Right lobe of liver (tissue), 6 donors: Measurements from ENCODE around the gene SACM1L. TPM values are rescaled to one million over a fixed set of nuclear protein-coding genes. Genes with fewer than 3 reads are reported as not detected.
"Not testable (repeated sequence)": the region's sequence is repeated elsewhere in the genome, so short reads cannot be mapped to it uniquely, and the experiment has no call there.

Experiments
- ATAC-seq, 4 donors: fragments of 200-7000 bp; cut with Tn5 transposase; one replicate each; pipeline ENCODE4 v1.9.1; 2020; ENCODE audit warnings: mild to moderate bottlenecking in 4 of 4, moderate library complexity in 4 of 4
- DNase-seq, 3 donors: peaks; one replicate each; pipeline ENCODE4 v3.0.0-alpha.2; 2020
- H3K27ac ChIP-seq, 3 donors: fragments of 200-600 bp; one replicate each; pipeline ENCODE4 v1.8.0; 2022
- H3K27me3 ChIP-seq, 2 donors: fragments of 200-600 bp; one replicate each; pipeline ENCODE4 v1.8.0; 2022
- H3K36me3 ChIP-seq, 4 donors: fragments of 200-600 bp; sonication (generic) in 1 of 4; one replicate each; pipeline versions ENCODE4 v1.5.1 to v1.8.0; 2017 to 2022; ENCODE audit warnings: control low read depth in 1 of 4
- H3K4me1 ChIP-seq, 4 donors: fragments of 200-600 bp; sonication (generic) in 1 of 4; one replicate each; pipeline versions ENCODE4 v1.5.1 to v1.8.0; 2017 to 2022; ENCODE audit warnings: control low read depth in 1 of 4
- H3K4me3 ChIP-seq, 3 donors: fragments of 200-600 bp; one replicate each; pipeline ENCODE4 v1.8.0; 2022
- H3K9me3 ChIP-seq, 4 donors: fragments of 200-600 bp; sonication (generic) in 1 of 4; one replicate each; pipeline versions ENCODE4 v1.5.1 to v1.8.0; 2017 to 2022; ENCODE audit warnings: control low read depth in 1 of 4
- CTCF ChIP-seq, 4 donors: fragments of 200-600 bp in 3 of 4; fragments of 450-650 bp in 1 of 4; IDR thresholded peaks; one replicate each; pipeline versions ENCODE4 v1.5.1 to v1.8.0; 2016 to 2022; ENCODE audit warnings: antibody characterized with exemption in 4 of 4, mild to moderate bottlenecking in 2 of 4
- POLR2A ChIP-seq: fragments of 450-650 bp; IDR thresholded peaks from one replicate; pipeline ENCODE4 v1.6.1; 2017; ENCODE audit warnings: antibody characterized with exemption, mild to moderate bottlenecking
- WGBS: methylation state at CpG from one replicate; pipeline ENCODE4 v1.1.6; 2018; ENCODE audit warnings: low coverage, low lambda C conversion rate; ENCODE audit not compliant: insufficient coverage; ENCODE audit errors: missing lambda C conversion rate; 5-methylcytosine and 5-hydroxymethylcytosine counted together
- intact Hi-C, 2 donors: fragments of 100-400 bp; cut with DNase I; formaldehyde crosslinking; loops; one replicate each; pipeline versions ENCODE4 v1.11.2 to v1.14.1; 2022
- total RNA-seq, 6 experiments: library from RNA; depleted of rRNA in 2 of 6; stranded (reverse); fragments of >200 nt in 2 of 6; fragmentation: NEBNext Ultra II Directional in 3 of 6; extraction: Animal tissue kit (Norgen Biotek cat#: 25700) in 3 of 6; gene quantifications; one replicate each; pipeline versions ENCODE4 v1.1.0 to v1.2.4, GENCODE V29; 2016 to 2023
- donor health status: DM: no; HTN: yes; CAD: no.
- donor health status: DM: no; HTN: no; CAD: no.
- donor health status: DM: no; HTN: no; CAD: no.
- donor health status: DM: no; HTN: yes; CAD: no.
- donor health status: DM: no; HTN: yes; CAD: no.

SACM1L gene
- total RNA-seq, 6 experiments from 2014 or later = 16.8 to 23.9 (median 21.5) TPM

- Histone ChIP-seq H3K27me3 (no peaks in the 10 kb centered on the region), H3K27ac (no peak overlapping the region), H3K36me3 (no peaks in the 10 kb centered on the region), H3K4me3 (no peak overlapping the region), H3K9me3 (no peaks in the 10 kb centered on the region), H3K4me1 (no peaks in the 10 kb centered on the region)
- DNase-seq = no peak
- 85% methylated on average over 6 of the region's 6 CpGs for WGBS
- intact Hi-C loops = no loop called here
- no peak for TF ChIP-seq CTCF (IDR thresholded peaks at IDR 0.05)
- TF ChIP-seq POLR2A = no peak
- ATAC-seq = no peak
Observed at GRCh38 chr3:45756055-45756454, 66.9 kb downstream of the SACM1L start.

- H3K27ac ChIP-seq, H3K4me1 ChIP-seq, DNase-seq, H3K4me3 ChIP-seq, H3K36me3 ChIP-seq, ATAC-seq, H3K27me3 ChIP-seq, H3K9me3 ChIP-seq, intact Hi-C loops: not testable (repeated sequence)
- 77% methylated on average over 3 of the region's 7 CpGs for WGBS
Observed at GRCh38 chr3:45757141-45757540, 67.9 kb downstream of the SACM1L start.

- no peak for DNase-seq
- intact Hi-C loops = no loop called here
- Histone ChIP-seq H3K27ac (no peak overlapping the region), H3K4me3 (no peak overlapping the region), H3K36me3 (no peaks in the 10 kb centered on the region), H3K9me3 (no peaks in the 10 kb centered on the region), H3K4me1 (peaks cover 0 to 14% (median 4%) of the 10 kb centered on the region in 4 donors), H3K27me3 (no peaks in the 10 kb centered on the region)
- WGBS = no CpG with 5 or more reads among the region's 16 CpGs
- ATAC-seq = no peak
- TF ChIP-seq CTCF (IDR thresholded peaks at IDR 0.05) (no peak), POLR2A (no peak)
Observed at GRCh38 chr3:45758871-45759270, 69.7 kb downstream of the SACM1L start.

GRCh38 chr3:45759851-45760250, 70.7 kb downstream of the SACM1L start:
- 78% methylated on average over 12 of the region's 12 CpGs for WGBS
- DNase-seq = no peak
- H3K27me3 ChIP-seq = no peaks in the 10 kb centered on the region

More at GRCh38 chr3:45759851-45760250, 70.7 kb downstream of the SACM1L start:
- Histone ChIP-seq H3K4me1 (peaks cover 0 to 14% (median 4%) of the 10 kb centered on the region in 4 donors), H3K27ac (no peak overlapping the region), H3K36me3 (no peaks in the 10 kb centered on the region), H3K4me3 (no peak overlapping the region), H3K9me3 (no peaks in the 10 kb centered on the region)
- intact Hi-C loops = loop anchor here (5.0 to 10.0 kb wide), 3 partner anchors 165 to 325 kb away; no protein-coding TSS in a partner anchor
- no peak for TF ChIP-seq POLR2A
- TF ChIP-seq CTCF (IDR thresholded peaks at IDR 0.05) = no peak
- ATAC-seq = no peak
